C4-2B (cell line): ENCODE measurements around the gene POLR1D.

Experiments
- CTCF ChIP-seq: fragments of 450-650 bp; conservative IDR thresholded peaks from 2 replicates; pipeline ENCODE4 v1.5.1; 2017; ENCODE audit warnings: mild to moderate bottlenecking
- ZFX ChIP-seq: fragments of 450-650 bp; IDR thresholded peaks from 2 replicates; pipeline ENCODE4 v1.6.1; 2017

- no peak for TF ChIP-seq CTCF
- no peak for TF ChIP-seq ZFX
These were observed 50.3 kb downstream of the POLR1D start for GRCh38 chr13:27672025-27672424.
